Endothelial cell of umbilical vein (primary cell): ENCODE measurements around the gene SDR39U1. TPM values are rescaled to one million over a fixed set of nuclear protein-coding genes. Genes with fewer than 3 reads are reported as not detected.

Experiments
- BruUV-seq: library from RNA; stranded (reverse); fragments of 400-500 nt; replicated peaks from 2 replicates; lab custom pipeline; 2021; lab: Mats Ljungman, UMichigan
- CTCF ChIA-PET: fragments of 300-600, 350-600 bp; sonication (Branson Sonifier 250); formaldehyde crosslinking; loops from one replicate; lab custom pipeline; 2021; ENCODE audit warnings: antibody characterized with exemption, inconsistent platforms; lab: Charles Lee
- POLR2A ChIA-PET: fragments of 300-600, 350-600 bp; sonication (Branson Sonifier 250); formaldehyde crosslinking; loops from one replicate; lab custom pipeline; 2021; ENCODE audit warnings: antibody characterized with exemption, inconsistent platforms; lab: Charles Lee
- DNase-seq: peaks from one replicate; pipeline ENCODE4 v3.0.0-alpha.2; 2011; ENCODE audit warnings: low read depth, low spot score
- FAIRE-seq: peaks from 2 replicates; lab custom pipeline; 2011; peaks lifted over from hg19 to GRCh38; lab: Jason Lieb, UNC
- H2AFZ ChIP-seq: 2 replicates; pipeline ENCODE4 v1.6.0; 2012; ENCODE audit warnings: low read depth, low read length, control low read depth, inconsistent platforms
- H3K27ac ChIP-seq: 2 replicates; pipeline ENCODE4 v1.5.1; 2011; ENCODE audit warnings: low read depth, mild to moderate bottlenecking, control low read depth, low read length, moderate library complexity; ENCODE audit not compliant: insufficient read depth
- H3K27me3 ChIP-seq, 2 experiments: 2 replicates each; pipeline versions ENCODE4 v1.6.0 to v1.6.1; 2011; ENCODE audit warnings: low read length in 2 of 2, mixed read lengths in 1 of 2; ENCODE audit not compliant: control insufficient read depth in 2 of 2, insufficient read depth in 2 of 2
- H3K36me3 ChIP-seq, 2 experiments: 2 replicates in 1 of 2; 3 replicates in 1 of 2; pipeline ENCODE4 v1.5.1; 2011; ENCODE audit warnings: low read length in 2 of 2, mild to moderate bottlenecking in 1 of 2, moderate library complexity in 1 of 2; ENCODE audit not compliant: control insufficient read depth in 2 of 2, insufficient read depth in 2 of 2; ENCODE audit errors: extremely low read depth in 1 of 2
- H3K4me1 ChIP-seq: 3 replicates; pipeline ENCODE4 v1.5.1; 2011; ENCODE audit warnings: mild to moderate bottlenecking, low read length; ENCODE audit not compliant: control insufficient read depth, insufficient read depth; ENCODE audit errors: extremely low read depth
- H3K4me2 ChIP-seq: 2 replicates; pipeline ENCODE4 v1.6.1; 2011; ENCODE audit warnings: low read length, control low read depth, mixed read lengths; ENCODE audit not compliant: insufficient read depth
- H3K4me3 ChIP-seq, 3 experiments: fragments of 200-600 bp in 1 of 3; sonication (generic), shearing (Covaris generic) in 1 of 3; replicated peaks in 1 of 3; 2 replicates each; pipeline ENCODE4 v1.5.1; 2011 to 2016; ENCODE audit warnings: control low read depth in 3 of 3, low read length in 3 of 3, mild to moderate bottlenecking in 2 of 3, inconsistent platforms in 1 of 3, low read depth in 1 of 3, moderate library complexity in 1 of 3; ENCODE audit not compliant: insufficient read depth in 1 of 3
- H3K79me2 ChIP-seq: 2 replicates; pipeline ENCODE4 v1.6.0; 2012; ENCODE audit warnings: low read length, inconsistent platforms; ENCODE audit not compliant: control insufficient read depth, insufficient read depth
- H3K9ac ChIP-seq: replicated peaks from 2 replicates; pipeline ENCODE3; 2011; ENCODE audit warnings: low read length, control low read depth; ENCODE audit not compliant: insufficient read depth; ENCODE audit errors: extremely low read depth
- H3K9me1 ChIP-seq: replicated peaks from 3 replicates; pipeline ENCODE4 v1.6.0; 2011; ENCODE audit warnings: mild to moderate bottlenecking, low read length; ENCODE audit not compliant: control insufficient read depth, insufficient read depth; ENCODE audit errors: extremely low read depth
- H3K9me3 ChIP-seq: replicated peaks from 2 replicates; pipeline ENCODE4 v1.5.1; 2012; ENCODE audit warnings: low read length, inconsistent platforms; ENCODE audit not compliant: control insufficient read depth, insufficient read depth
- H4K20me1 ChIP-seq: replicated peaks from 2 replicates; pipeline ENCODE3; 2011; ENCODE audit warnings: mild to moderate bottlenecking, low read length; ENCODE audit not compliant: control insufficient read depth, insufficient read depth; ENCODE audit errors: extremely low read depth
- FOS ChIP-seq: IDR thresholded peaks from 2 replicates; pipeline ENCODE4 v1.6.1; 2011; ENCODE audit warnings: mild to moderate bottlenecking, low read length, moderate library complexity, borderline replicate concordance; ENCODE audit not compliant: insufficient read depth
- MYC ChIP-seq: IDR thresholded peaks from one replicate; pipeline ENCODE4 v1.6.1; 2011; ENCODE audit warnings: mild to moderate bottlenecking, low read depth, low read length
- POLR2A ChIP-seq: IDR thresholded peaks from 2 replicates; pipeline ENCODE4 v1.6.1; 2012; ENCODE audit warnings: low read depth, mild to moderate bottlenecking, control low read depth, low read length
- POLR2AphosphoS5 ChIP-seq: IDR thresholded peaks from 2 replicates; pipeline ENCODE4 v1.6.1; 2012; ENCODE audit warnings: low read depth, mild to moderate bottlenecking, control low read depth, low read length, moderate library complexity; ENCODE audit not compliant: insufficient read depth
- dilution Hi-C: fragments of 300-500 bp; cut with MboI; formaldehyde crosslinking; loops from one replicate; pipeline ENCODE4 v1.15.0; 2019; ENCODE audit warnings: low sequenced_read_pairs; ENCODE audit not compliant: extremely low pct_ligation_motif_present
- intact Hi-C: fragments of 100-400 bp; cut with micrococcal nuclease; formaldehyde crosslinking; loops from one replicate; pipeline ENCODE4 v1.10.0; 2022
- polyA plus RNA-seq, 4 experiments: library from polyadenylated mRNA; depleted of rRNA in 3 of 4; stranded (reverse) in 3 of 4; unstranded in 1 of 4; fragments of >200 nt; gene quantifications; 2 replicates each; pipeline versions ENCODE4 v1.2.1 to v1.2.3, GENCODE V29; 2011 to 2012; ENCODE audit warnings: missing spikeins in 1 of 4
- total RNA-seq: library from RNA; stranded (reverse); gene quantifications from 2 replicates; pipeline ENCODE4 v1.2.3, GENCODE V29; 2021

Gene SDR39U1
- total and polyA plus RNA-seq, 2 donors (not counting 3 experiments of a cell fraction or from before 2014, with no cell fraction given): 40.2 to 72.6 TPM

- Histone ChIP-seq H3K9ac (no peak overlapping the region), H3K4me2 (no peak overlapping the region), H3K79me2 (peaks cover 3% of the 10 kb centered on the region), H3K9me3 (no peaks in the 10 kb centered on the region), H3K4me3 (no peak overlapping the region), H4K20me1 (no peaks in the 10 kb centered on the region), H2AFZ (no peak overlapping the region), H3K27ac (no peak overlapping the region), H3K9me1 (no peaks in the 10 kb centered on the region), H3K27me3 (no peaks in the 10 kb centered on the region), H3K36me3 (peaks cover 9 to 25% of the 10 kb centered on the region in 2 experiments), H3K4me1 (peaks cover 39% of the 10 kb centered on the region)
- CTCF ChIA-PET: interaction anchor here (1.3 to 10.2 kb wide), 5 partner anchors 72 to 141 kb away, joined by 3 to 811 read pairs (median 28); partner anchors contain the start of genes ADCY4, CIDEB and RIPK3
- no peak for DNase-seq
- BruUV-seq: TSS peak; percentile 0
- dilution Hi-C loops: no loop called here
- TF ChIP-seq MYC: no peak
- FAIRE-seq: no peak
- POLR2A ChIA-PET: no interaction called here
- intact Hi-C loops: no loop called here
These were observed 4.1 kb downstream of the SDR39U1 start for GRCh38 chr14:24438223-24439097.

GRCh38 chr14:24437736-24438067, 4.9 kb downstream of the SDR39U1 start:
- FAIRE-seq (no peak), DNase-seq (no peak)
- Histone ChIP-seq H3K27ac (peak overlapping the region; percentile 45), H3K9ac (no peak overlapping the region), H3K9me1 (no peaks in the 10 kb centered on the region), H3K9me3 (no peaks in the 10 kb centered on the region), H4K20me1 (no peaks in the 10 kb centered on the region), H3K79me2 (peaks cover 6% of the 10 kb centered on the region), H3K4me2 (peak overlapping the region; percentile 5), H2AFZ (no peak overlapping the region), H3K27me3 (no peaks in the 10 kb centered on the region), H3K4me3 (no peak overlapping the region), H3K4me1 (peaks cover 40% of the 10 kb centered on the region), H3K36me3 (peaks cover 13 to 29% of the 10 kb centered on the region in 2 experiments)
- dilution Hi-C loops: no loop called here
- no TSS peak for BruUV-seq
- CTCF ChIA-PET: interaction anchor here (1.3 to 10.2 kb wide), 7 partner anchors 72 to 141 kb away, joined by 3 to 811 read pairs (median 22); partner anchors contain the start of genes ADCY4, CIDEB, LTB4R and LTB4R2
- TF ChIP-seq POLR2A (no peak), MYC (no peak), FOS (no peak), POLR2AphosphoS5 (no peak)
- intact Hi-C loops: no loop called here
- POLR2A ChIA-PET: no interaction called here
